ENCODE data around the gene DRC7. TPM values are rescaled to one million over a fixed set of nuclear protein-coding genes. Genes with fewer than 3 reads are reported as not detected.
A peak's percentile ranks its signal among the peaks of the same experiment; 100 is the strongest.
"Not testable (repeated sequence)": the region's sequence is repeated elsewhere in the genome, so short reads cannot be mapped to it uniquely, and the experiment has no call there.

DRC7 gene
- total RNA-seq, 2 experiments from 2014 or later = 0.05 TPM; not detected in 1

- ATAC-seq = no peak
- peaks cover 4% of the 10 kb centered on the region for H3K4me1 Mint-ChIP-seq
- H3K4me3 Mint-ChIP-seq = no peak overlapping the region
- DNase-seq = no peak
- POLR2A ChIA-PET = no interaction called here
- CTCF ChIA-PET = interaction anchor here (0.7 to 1.0 kb wide), 3 partner anchors 22 to 27 kb away, joined by 3 to 4 read pairs (median 3); partner anchors contain the start of gene KATNB1
- no peaks in the 10 kb centered on the region for H3K9me3 Mint-ChIP-seq (ENCODE audit: low read depth)
- intact Hi-C loops (cut with DNase I, micrococcal nuclease) = no loop called here
- no peaks in the 10 kb centered on the region for H3K36me3 Mint-ChIP-seq (ENCODE audit: low read depth)
- H3K27ac Mint-ChIP-seq = no peak overlapping the region
- H3K27me3 Mint-ChIP-seq = peaks cover 3% of the 10 kb centered on the region
These were observed 15.1 kb downstream of the DRC7 start for GRCh38 chr16:57709663-57710062.

DNA sequence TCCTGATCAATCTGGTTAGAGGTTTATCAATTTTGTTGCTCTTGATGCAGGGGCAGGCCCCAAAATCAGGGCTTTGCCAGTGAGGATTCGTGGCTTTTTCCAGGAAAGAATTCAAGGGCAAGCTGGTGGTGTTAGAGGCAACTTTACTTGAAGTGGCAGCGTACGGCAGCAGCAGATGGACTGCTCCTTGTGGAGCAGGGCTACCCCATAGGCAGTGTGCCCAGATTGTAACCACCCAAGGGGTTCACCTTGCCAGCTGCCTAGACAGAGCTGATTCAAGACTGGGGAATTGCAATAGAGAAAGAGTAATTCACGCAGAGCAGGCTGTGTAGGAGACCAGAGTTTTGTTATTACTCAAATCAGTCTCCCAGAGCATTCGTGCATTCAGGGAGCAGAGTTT, 16.7 kb downstream of the DRC7 start:
- Mint-ChIP-seq H3K4me3 (no peak overlapping the region), H3K4me1 (peaks cover 4% of the 10 kb centered on the region), H3K27me3 (peaks cover 3% of the 10 kb centered on the region), H3K36me3 (ENCODE audit: low read depth) (no peaks in the 10 kb centered on the region), H3K9me3 (ENCODE audit: low read depth) (no peaks in the 10 kb centered on the region), H3K27ac (no peak overlapping the region)
- DNase-seq (no peak), ATAC-seq (no peak)
- intact Hi-C loops (cut with DNase I, micrococcal nuclease) = no loop called here
- POLR2A ChIA-PET = no interaction called here
- CTCF ChIA-PET = interaction anchor here (1.0 kb wide), 2 partner anchors 45 to 249 kb away, joined by 3 to 4 read pairs; no protein-coding TSS in a partner anchor

GRCh38 chr16:57711993-57712392, 17.4 kb downstream of the DRC7 start:
- H3K27me3 Mint-ChIP-seq = peaks cover 3% of the 10 kb centered on the region
- intact Hi-C loops (cut with DNase I, micrococcal nuclease) = no loop called here

DNA sequence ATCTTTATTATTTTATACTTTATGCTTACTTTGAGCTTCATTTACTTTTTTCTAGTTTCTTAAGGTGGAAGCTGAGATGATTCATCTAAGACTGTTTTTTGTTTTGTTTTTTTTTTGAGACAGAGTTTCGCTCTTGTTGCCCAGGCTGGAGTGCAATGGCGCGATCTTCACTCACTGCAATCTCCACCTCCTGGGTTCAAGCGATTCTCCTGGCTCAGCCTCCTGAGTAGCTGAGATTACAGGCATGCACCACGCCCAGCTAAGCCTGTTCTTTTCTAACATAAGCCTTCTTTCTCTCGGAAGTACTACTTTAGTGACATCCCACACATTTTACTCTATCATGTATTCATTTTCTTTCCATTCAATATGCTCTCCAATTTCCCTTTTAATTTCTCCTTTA, 18.0 kb downstream of the DRC7 start:
- H3K27me3 Mint-ChIP-seq = not testable (repeated sequence)

More at GRCh38 chr16:57711993-57712392, 17.4 kb downstream of the DRC7 start:
- no peak for DNase-seq
- no peaks in the 10 kb centered on the region for H3K9me3 Mint-ChIP-seq (ENCODE audit: low read depth)
- H3K4me3 Mint-ChIP-seq = no peak overlapping the region
- ChIA-PET POLR2A (no interaction called here), CTCF (interaction anchor here (1.0 kb wide), 2 partner anchors 44 to 250 kb away, joined by 3 to 4 read pairs; no protein-coding TSS in a partner anchor)
- ATAC-seq = peak; percentile 57
- no peaks in the 10 kb centered on the region for H3K36me3 Mint-ChIP-seq (ENCODE audit: low read depth)
- H3K27ac Mint-ChIP-seq = no peak overlapping the region
- peaks cover 4% of the 10 kb centered on the region for H3K4me1 Mint-ChIP-seq

GRCh38 chr16:57713596-57713995, 19.0 kb downstream of the DRC7 start:
- H3K36me3 Mint-ChIP-seq (ENCODE audit: low read depth) = no peaks in the 10 kb centered on the region
- POLR2A ChIA-PET = no interaction called here
- DNase-seq (no peak), ATAC-seq (no peak)
- CTCF ChIA-PET = interaction anchor here (0.6 to 1.3 kb wide), 2 partner anchors 13 to 17 kb away, joined by 3 read pairs; no protein-coding TSS in a partner anchor
- H3K4me1 Mint-ChIP-seq = no peaks in the 10 kb centered on the region
- no peak overlapping the region for H3K27ac Mint-ChIP-seq
- H3K27me3 Mint-ChIP-seq = no peaks in the 10 kb centered on the region
- intact Hi-C loops (cut with DNase I, micrococcal nuclease) = no loop called here
- H3K9me3 Mint-ChIP-seq (ENCODE audit: low read depth) = no peaks in the 10 kb centered on the region
- no peak overlapping the region for H3K4me3 Mint-ChIP-seq

More for the DNA sequence above, 18.0 kb downstream of the DRC7 start:
- H3K27ac Mint-ChIP-seq; intact Hi-C loops (cut with DNase I, micrococcal nuclease); H3K9me3 Mint-ChIP-seq (ENCODE audit: low read depth); DNase-seq; H3K36me3 Mint-ChIP-seq (ENCODE audit: low read depth); H3K4me3 Mint-ChIP-seq; POLR2A ChIA-PET; H3K4me1 Mint-ChIP-seq; ATAC-seq: not testable (repeated sequence)
- CTCF ChIA-PET = interaction anchor here (1.3 kb wide), 1 partner anchor 18 kb away, joined by 3 read pairs; no protein-coding TSS in a partner anchor

- intact Hi-C loops (cut with DNase I, micrococcal nuclease) = no loop called here
- no peak for DNase-seq
- no peaks in the 10 kb centered on the region for H3K4me1 Mint-ChIP-seq
- ChIA-PET CTCF (interaction anchor here (0.6 kb wide), 1 partner anchor 14 kb away, joined by 3 read pairs; no protein-coding TSS in a partner anchor), POLR2A (no interaction called here)
- H3K27me3 Mint-ChIP-seq = no peaks in the 10 kb centered on the region
- no peaks in the 10 kb centered on the region for H3K9me3 Mint-ChIP-seq (ENCODE audit: low read depth)
- no peak overlapping the region for H3K27ac Mint-ChIP-seq
- no peak overlapping the region for H3K4me3 Mint-ChIP-seq
- no peaks in the 10 kb centered on the region for H3K36me3 Mint-ChIP-seq (ENCODE audit: low read depth)
- no peak for ATAC-seq
These were observed 19.4 kb downstream of the DRC7 start for GRCh38 chr16:57714047-57714446.

- no peaks in the 10 kb centered on the region for H3K27me3 Mint-ChIP-seq
- DNase-seq (peak; percentile 74), ATAC-seq (peak; percentile 80)
- intact Hi-C loops (cut with DNase I, micrococcal nuclease) = loop anchor here (1.0 to 5.0 kb wide), 5 partner anchors 71 to 144 kb away; no protein-coding TSS in a partner anchor
- ChIA-PET CTCF (no interaction called here), POLR2A (no interaction called here)
- H3K4me3 Mint-ChIP-seq = no peak overlapping the region
- H3K4me1 Mint-ChIP-seq = no peaks in the 10 kb centered on the region
- no peak overlapping the region for H3K27ac Mint-ChIP-seq
- H3K9me3 Mint-ChIP-seq (ENCODE audit: low read depth) = no peaks in the 10 kb centered on the region
- no peaks in the 10 kb centered on the region for H3K36me3 Mint-ChIP-seq (ENCODE audit: low read depth)
These were observed 25.6 kb downstream of the DRC7 start for GRCh38 chr16:57720142-57720575.

- Mint-ChIP-seq H3K9me3 (ENCODE audit: low read depth) (no peaks in the 10 kb centered on the region), H3K36me3 (ENCODE audit: low read depth) (no peaks in the 10 kb centered on the region), H3K4me1 (no peaks in the 10 kb centered on the region), H3K27me3 (no peaks in the 10 kb centered on the region), H3K27ac (no peak overlapping the region), H3K4me3 (no peak overlapping the region)
- POLR2A ChIA-PET = no interaction called here
- CTCF ChIA-PET = interaction anchor here (0.7 to 1.1 kb wide), 2 partner anchors 14 to 76 kb away, joined by 3 to 5 read pairs; partner anchors contain the start of gene KATNB1
- intact Hi-C loops (cut with DNase I, micrococcal nuclease) = loop anchor here (5.0 kb wide), 2 partner anchors 74 to 144 kb away; no protein-coding TSS in a partner anchor
- ATAC-seq (no peak), DNase-seq (no peak)
These were observed 27.0 kb downstream of the DRC7 start for GRCh38 chr16:57721356-57722209.

DNA sequence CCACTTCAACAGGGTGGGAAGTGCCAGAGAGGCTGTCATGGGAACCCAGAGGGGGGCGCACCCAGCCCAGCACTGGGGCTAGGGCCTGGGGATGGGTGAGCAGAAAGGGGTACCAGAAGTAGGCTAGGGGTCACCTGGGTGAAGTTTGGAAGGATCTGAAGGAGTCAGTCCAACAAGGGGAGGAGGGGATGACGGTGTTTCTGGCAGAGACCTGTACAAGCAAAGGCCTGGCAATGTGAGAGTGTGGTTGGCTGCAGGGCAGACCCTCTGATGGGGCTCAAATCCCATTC, 27.5 kb downstream of the DRC7 start:
- ChIA-PET POLR2A (no interaction called here), CTCF (no interaction called here)
- no peaks in the 10 kb centered on the region for H3K36me3 Mint-ChIP-seq (ENCODE audit: low read depth)
- H3K9me3 Mint-ChIP-seq (ENCODE audit: low read depth) = no peaks in the 10 kb centered on the region
- DNase-seq = no peak
- H3K27me3 Mint-ChIP-seq = no peaks in the 10 kb centered on the region
- intact Hi-C loops (cut with DNase I, micrococcal nuclease) = loop anchor here (5.0 kb wide), 2 partner anchors 75 to 145 kb away; no protein-coding TSS in a partner anchor
- ATAC-seq = no peak
- H3K4me1 Mint-ChIP-seq = no peaks in the 10 kb centered on the region
- no peak overlapping the region for H3K4me3 Mint-ChIP-seq
- H3K27ac Mint-ChIP-seq = no peak overlapping the region

GRCh38 chr16:57722651-57723050, 28.0 kb downstream of the DRC7 start:
- Mint-ChIP-seq H3K4me1 (no peaks in the 10 kb centered on the region), H3K9me3 (ENCODE audit: low read depth) (no peaks in the 10 kb centered on the region), H3K27me3 (no peaks in the 10 kb centered on the region), H3K27ac (no peak overlapping the region), H3K4me3 (no peak overlapping the region), H3K36me3 (ENCODE audit: low read depth) (no peaks in the 10 kb centered on the region)
- ChIA-PET CTCF (interaction anchor here (0.6 kb wide), 1 partner anchor 96 kb away, joined by 3 read pairs; no protein-coding TSS in a partner anchor), POLR2A (no interaction called here)
- ATAC-seq (no peak), DNase-seq (no peak)
- intact Hi-C loops (cut with DNase I, micrococcal nuclease) = loop anchor here (5.0 kb wide), 2 partner anchors 75 to 145 kb away; no protein-coding TSS in a partner anchor

GRCh38 chr16:57723170-57723569, 28.6 kb downstream of the DRC7 start:
- no peaks in the 10 kb centered on the region for H3K27me3 Mint-ChIP-seq
- no peaks in the 10 kb centered on the region for H3K4me1 Mint-ChIP-seq
- H3K4me3 Mint-ChIP-seq = no peak overlapping the region
- no peak overlapping the region for H3K27ac Mint-ChIP-seq
- ChIA-PET CTCF (interaction anchor here (0.6 kb wide), 1 partner anchor 96 kb away, joined by 3 read pairs; no protein-coding TSS in a partner anchor), POLR2A (no interaction called here)
- H3K36me3 Mint-ChIP-seq (ENCODE audit: low read depth) = no peaks in the 10 kb centered on the region
- DNase-seq (no peak), ATAC-seq (no peak)
- no peaks in the 10 kb centered on the region for H3K9me3 Mint-ChIP-seq (ENCODE audit: low read depth)
- intact Hi-C loops (cut with DNase I, micrococcal nuclease) = loop anchor here (5.0 kb wide), 2 partner anchors 76 to 146 kb away; no protein-coding TSS in a partner anchor

Data from activated CD4-positive, alpha-beta T cell treated with anti-CD3 and anti-CD28 coated beads for 36 hours (primary cell).